NCI-H1092 treated with DMSO at 0.1 percent for 48 hours (cell line): Measurements from ENCODE around the gene MMRN2.

Experiments used
- DNase-seq: peaks from one replicate; lab custom pipeline; 2025; lab: John Stamatoyannopoulos, UW

Gene MMRN2

GRCh38 chr10:86970162-86970981 is 13.0 kb upstream of the MMRN2 start:
- no peak for DNase-seq

- no peak for DNase-seq
These were observed 12.1 kb upstream of the MMRN2 start for GRCh38 chr10:86969421-86970041.

DNA sequence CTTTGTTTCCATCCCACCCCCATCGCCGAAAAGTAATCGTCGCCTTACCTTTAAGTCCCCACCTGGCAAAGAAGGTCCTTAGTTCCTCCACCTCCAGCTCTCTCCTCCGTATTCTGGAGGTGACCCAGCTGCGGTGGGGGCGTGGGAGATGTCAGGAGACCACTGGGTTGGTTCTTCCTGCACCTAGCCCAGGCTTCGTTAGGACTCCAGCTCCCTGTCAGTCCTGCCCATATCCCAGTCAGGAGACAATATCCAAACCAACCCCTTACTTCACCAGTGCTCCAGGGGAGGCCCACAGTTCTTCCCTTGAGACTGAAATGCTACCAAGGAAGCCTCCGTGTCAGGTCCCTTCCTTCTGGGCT is 11.6 kb upstream of the MMRN2 start:
- no peak for DNase-seq

DNA sequence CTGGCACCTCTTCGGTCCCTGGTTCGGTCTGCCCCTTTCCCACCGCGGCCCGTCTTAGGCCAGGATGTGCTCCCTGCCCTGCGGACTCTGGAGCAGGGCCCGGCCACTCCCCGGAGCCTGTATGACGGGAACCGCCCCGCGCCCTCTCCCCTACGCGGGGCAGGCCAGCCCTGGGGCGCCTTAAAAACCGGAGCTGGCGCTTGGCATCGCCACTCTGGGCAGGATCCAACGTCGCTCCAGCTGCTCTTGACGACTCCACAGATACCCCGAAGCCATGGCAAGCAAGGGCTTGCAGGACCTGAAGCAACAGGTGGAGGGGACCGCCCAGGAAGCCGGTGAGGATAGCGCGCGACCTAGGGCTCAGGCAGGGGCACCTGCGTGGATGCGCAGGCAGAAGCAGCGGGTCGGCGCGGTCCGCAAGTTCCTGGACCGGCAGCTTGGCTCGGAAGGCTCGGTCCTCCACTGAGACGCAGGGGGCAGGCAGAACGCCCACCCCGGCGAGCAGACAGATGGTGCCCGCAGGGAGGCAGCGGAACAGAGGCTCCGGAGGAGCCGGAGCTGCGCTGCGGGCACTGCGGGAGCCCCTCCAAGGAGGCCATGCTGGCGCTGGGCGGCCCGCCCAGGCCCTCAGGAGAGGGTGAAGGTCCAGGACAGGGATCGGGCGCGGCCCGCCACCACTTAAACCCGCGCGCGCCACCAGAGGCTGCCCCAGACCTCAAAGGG is 11.0 kb upstream of the MMRN2 start, which contains the start of gene ADIRF:
ADIRF (plus strand) TSS at position 212 of the 723 bp plus-strand sequence; CDS start at position 275, 63 bp downstream.
- DNase-seq = no peak

DNA sequence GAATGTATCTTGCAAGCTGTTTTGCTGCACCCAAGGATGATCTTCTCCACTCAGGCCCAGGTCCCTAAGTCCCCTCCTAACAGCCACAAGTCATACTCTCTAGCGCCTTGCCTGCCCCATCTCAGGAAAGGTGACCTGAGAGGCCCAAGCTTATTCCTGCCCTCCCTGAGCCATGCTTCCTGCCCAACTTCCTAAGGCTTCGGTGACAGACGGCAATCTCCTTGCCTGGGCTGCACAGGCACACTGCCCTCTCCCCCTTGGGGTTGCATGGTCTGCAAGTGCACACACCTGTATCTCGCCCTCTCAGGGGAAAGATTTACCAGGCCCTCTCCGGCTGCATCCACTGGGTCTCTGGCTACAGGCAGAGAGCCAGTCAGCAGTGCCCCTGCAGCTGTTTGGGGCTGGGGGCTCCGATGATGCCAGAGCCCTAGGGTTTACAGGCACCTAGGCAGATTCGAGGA is 10.1 kb upstream of the MMRN2 start:
- no peak for DNase-seq

- no peak for DNase-seq
These were observed 8.7 kb upstream of the MMRN2 start for GRCh38 chr10:86965986-86966654.

- DNase-seq = no peak
These were observed 7.4 kb upstream of the MMRN2 start for GRCh38 chr10:86964847-86965190.

- no peak for DNase-seq
These were observed 6.8 kb upstream of the MMRN2 start for GRCh38 chr10:86964061-86964846.

DNA sequence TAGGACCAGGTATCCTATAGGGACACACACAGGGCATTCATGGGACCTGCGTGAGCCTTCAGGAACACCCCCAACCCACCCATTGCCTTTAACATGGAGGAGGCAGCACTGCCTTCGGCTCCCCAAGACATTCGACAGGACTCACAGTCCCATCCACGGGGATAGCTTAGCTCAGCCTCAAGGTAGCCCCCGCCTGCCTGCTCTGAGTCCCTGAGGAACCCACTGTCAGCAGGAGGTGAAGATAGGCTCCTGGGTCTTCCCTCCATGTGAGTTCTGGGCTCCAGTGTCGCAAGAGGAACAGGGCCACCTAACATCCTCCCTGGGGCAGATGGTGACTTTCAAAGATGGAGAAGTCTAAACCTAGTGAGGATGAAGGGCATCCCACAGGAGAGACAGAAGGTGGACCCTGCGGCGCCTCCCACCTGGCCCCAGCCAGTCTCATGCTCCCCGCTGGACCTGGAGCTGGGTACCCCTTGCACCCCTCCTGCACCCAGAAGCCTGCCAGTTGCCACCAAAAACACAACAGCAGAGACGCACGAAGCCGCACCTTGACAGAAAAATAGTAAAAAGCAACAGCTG is 6.0 kb upstream of the MMRN2 start:
- no peak for DNase-seq

DNA sequence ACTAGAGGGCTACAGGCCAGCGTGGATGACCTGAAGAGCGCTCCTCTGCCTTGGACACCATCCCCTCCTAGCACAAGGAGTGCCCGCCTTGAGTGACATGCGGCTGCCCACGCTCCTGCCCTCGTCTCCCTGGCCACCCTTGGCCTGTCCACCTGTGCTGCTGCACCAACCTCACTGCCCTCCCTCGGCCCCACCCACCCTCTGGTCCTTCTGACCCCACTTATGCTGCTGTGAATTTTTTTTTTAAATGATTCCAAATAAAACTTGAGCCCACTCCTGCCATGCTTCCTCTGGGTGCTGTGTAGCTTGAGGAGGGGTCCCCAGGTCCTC is 5.5 kb upstream of the MMRN2 start:
- DNase-seq = no peak

DNA sequence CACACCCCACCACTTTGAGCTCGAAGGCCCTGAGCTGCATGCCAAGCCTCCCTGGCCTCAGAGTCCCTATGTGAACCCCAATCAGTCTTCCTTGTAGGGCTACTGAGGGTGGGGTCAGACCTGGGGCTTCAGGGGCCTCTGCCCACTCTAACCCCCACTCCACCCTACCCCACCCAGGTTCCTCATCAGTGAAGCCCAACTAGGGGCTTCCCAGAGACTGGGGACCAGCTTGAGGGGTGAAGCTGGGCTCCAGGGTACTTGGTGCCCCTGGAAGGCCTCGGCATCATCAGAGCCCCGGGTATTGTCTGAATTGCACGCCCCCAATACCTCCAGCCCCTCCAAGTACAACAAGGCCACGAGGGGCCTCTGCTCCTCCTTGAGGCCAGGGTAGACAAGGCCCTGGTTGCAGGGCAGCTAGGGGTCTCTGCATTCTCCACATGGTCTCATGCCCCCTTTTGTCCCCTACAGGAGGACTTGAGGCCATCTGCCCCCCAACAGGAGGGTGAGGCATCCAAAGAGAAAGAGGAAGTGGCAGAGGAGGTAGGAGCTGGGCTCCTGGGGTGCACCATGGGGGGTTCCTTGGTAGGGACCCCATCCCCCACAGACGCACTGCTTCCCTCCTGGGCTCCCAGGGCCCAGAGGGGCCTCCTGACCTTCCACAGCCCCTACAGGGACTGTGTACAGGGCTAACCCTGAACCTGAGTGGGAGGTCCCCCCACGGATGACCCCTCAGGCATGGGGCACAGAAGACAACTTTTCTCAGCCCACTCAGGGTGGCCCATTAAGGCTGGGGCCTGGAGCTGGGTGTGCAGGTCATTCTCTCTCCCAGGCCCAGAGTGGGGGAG is 4.9 kb upstream of the MMRN2 start:
- no peak for DNase-seq

GRCh38 chr10:86961481-86962091 is 4.2 kb upstream of the MMRN2 start:
- no peak for DNase-seq

- DNase-seq = no peak
These were observed 3.5 kb upstream of the MMRN2 start for GRCh38 chr10:86960863-86961434.

GRCh38 chr10:86960003-86960862 is 2.8 kb upstream of the MMRN2 start:
- DNase-seq = no peak

DNA sequence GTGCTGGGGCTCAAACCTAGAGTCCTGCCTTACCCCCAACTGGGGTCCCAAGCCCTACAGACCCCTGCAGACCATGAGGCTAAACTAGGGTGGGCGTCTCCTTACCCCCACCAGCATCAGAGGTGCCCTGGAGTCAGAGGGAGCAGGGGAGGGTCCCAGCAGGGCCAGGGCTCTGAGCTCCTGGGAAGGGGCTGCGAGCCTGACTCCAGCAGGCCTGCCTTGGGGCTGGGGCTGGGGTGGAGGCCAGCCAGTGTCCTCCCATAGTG is 2.3 kb upstream of the MMRN2 start:
- DNase-seq = no peak

GRCh38 chr10:86958901-86959736 is 1.7 kb upstream of the MMRN2 start:
- no peak for DNase-seq

DNA sequence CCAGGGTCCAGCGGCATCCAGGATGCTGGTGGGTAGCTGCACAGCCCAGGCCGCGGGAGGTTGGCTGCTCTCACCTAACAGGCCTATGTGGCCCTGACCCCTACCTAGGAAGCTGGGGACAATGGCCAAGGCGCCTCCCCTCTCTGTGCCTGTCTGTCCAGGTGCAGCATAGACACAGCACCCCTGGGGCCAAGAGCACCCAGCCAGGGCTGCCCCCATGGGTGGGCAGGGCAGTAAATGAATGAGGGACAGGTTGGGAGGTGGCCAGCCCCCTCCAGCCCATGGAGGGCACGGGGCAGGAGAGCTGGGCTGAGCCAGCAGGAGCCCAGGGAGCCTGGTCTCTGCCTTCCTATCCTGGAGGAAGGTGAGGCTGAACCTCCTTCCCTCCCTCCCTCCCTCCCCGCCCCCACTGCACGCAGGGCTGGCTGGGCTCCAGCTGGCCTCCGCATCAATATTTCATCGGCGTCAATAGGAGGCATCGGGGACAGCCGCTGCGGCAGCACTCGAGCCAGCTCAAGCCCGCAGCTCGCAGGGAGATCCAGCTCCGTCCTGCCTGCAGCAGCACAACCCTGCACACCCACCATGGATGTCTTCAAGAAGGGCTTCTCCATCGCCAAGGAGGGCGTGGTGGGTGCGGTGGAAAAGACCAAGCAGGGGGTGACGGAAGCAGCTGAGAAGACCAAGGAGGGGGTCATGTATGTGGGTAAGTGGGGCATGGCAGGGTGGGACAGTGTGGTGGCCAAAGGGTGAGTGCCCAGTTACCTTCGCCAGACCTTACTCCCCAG is 893 bp upstream of the MMRN2 start, which contains the start of gene SNCG:
SNCG (plus strand) TSS at position 484 of the 785 bp plus-strand sequence; CDS start at position 583, 99 bp downstream.
- DNase-seq = no peak
